T-helper 1 cell treated with Interleukin-12 subunit alpha and Interleukin-12 subunit beta and Interleukin-4 antibody, amounts not matched to agents 30 ng/mL and 1 ng/mL, for 36 hours (primary cell): ENCODE data around the gene ACMSD. TPM values are rescaled to one million over a fixed set of nuclear protein-coding genes. Genes with fewer than 3 reads are reported as not detected.

ENCODE experiments used
- intact Hi-C: fragments of 100-400 bp; cut with micrococcal nuclease; formaldehyde crosslinking; loops from one replicate; pipeline ENCODE4 v1.15.1; 2024
- total RNA-seq: library from RNA; stranded (reverse); gene quantifications from 2 replicates; pipeline ENCODE4 v1.2.3, GENCODE V29; 2022

Gene ACMSD
- total RNA-seq, 1 donor from 2014 or later = not detected

GRCh38 chr2:134944975-134945374, 106.6 kb downstream of the ACMSD start:
- intact Hi-C loops = no loop called here

DNA sequence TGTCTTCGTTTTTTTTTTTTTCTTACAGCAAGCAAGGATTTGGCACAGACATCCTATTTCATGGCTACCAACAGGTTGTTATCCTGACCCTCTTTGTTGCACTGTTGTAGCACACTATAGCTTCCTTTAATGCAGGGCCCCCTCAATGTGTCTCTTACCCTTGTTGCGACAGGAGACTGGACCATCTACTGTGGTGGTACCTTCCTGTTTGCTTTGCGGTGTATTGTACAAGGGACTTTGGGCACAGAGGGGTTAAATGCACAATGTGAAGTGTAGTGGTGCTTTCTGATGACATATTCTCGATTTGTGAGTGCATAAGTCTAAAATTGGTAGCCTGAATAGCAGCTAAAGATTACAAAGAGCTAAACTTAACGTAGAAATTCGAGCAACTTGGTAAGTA, 107.7 kb downstream of the ACMSD start:
- intact Hi-C loops = no loop called here

- intact Hi-C loops = no loop called here
These were observed 111.7 kb downstream of the ACMSD start for GRCh38 chr2:134949981-134950708.

DNA sequence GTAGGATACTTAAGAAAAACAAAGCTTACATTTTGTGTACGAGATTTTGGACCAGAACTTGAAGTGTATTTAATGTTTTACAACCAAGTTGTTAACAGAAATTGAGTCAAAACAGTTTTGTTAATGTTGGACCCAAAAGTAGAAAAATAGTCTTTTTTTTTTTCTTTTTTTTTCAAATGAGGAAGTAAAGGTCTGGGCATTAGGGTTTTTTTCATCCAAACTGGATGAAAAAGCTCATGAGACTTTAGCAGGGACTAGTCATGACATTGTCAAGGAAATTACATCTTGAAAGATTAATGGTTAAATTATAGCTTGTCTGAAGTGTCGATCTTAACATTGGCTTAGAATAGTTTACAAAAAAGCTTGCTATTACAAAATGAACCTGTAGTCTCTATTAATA, 112.5 kb downstream of the ACMSD start:
- intact Hi-C loops = no loop called here

Other genes with a start within 250 kb of the ACMSD start
- gene TMEM163, start 119.6 kb upstream of the ACMSD start, total RNA-seq = 0.29 and 0.76 TPM in 2 replicates
- gene CCNT2, start 80.2 kb downstream of the ACMSD start, total RNA-seq = 46.6 and 49.7 TPM in 2 replicates
- not detected in 2 replicates for gene MAP3K19, start 208.8 kb downstream of the ACMSD start, total RNA-seq
- gene RAB3GAP1, start 213.7 kb downstream of the ACMSD start, total RNA-seq = 20.8 and 27.1 TPM in 2 replicates